GM18502 (cell line): ENCODE measurements around the gene MOB2.

Experiments used
- ATAC-seq: cut with Tn5 transposase; IDR thresholded peaks from one replicate; pipeline ENCODE4 v1.9.1; 2021; ENCODE audit warnings: mild to moderate bottlenecking; ENCODE audit not compliant: unreplicated experiment, poor library complexity

MOB2 gene

GRCh38 chr11:1486054-1486825, at the start of gene MOB2:
Gene MOB2, minus strand, starts transcription at chr11:1486779. Its CDS starts 223 bp downstream, at chr11:1486556.
- ATAC-seq: no peak

- ATAC-seq: no peak
These were observed 48.1 kb upstream of the MOB2 start for GRCh38 chr11:1534682-1535081.

- no peak for ATAC-seq
These were observed 47.6 kb upstream of the MOB2 start for GRCh38 chr11:1534171-1534570.

GRCh38 chr11:1533342-1533725, 46.8 kb upstream of the MOB2 start:
- ATAC-seq: no peak

- no peak for ATAC-seq
These were observed 46.2 kb upstream of the MOB2 start for GRCh38 chr11:1532606-1533341.

GRCh38 chr11:1532014-1532586, 45.5 kb upstream of the MOB2 start:
- no peak for ATAC-seq

GRCh38 chr11:1531449-1532013, 45.0 kb upstream of the MOB2 start:
- ATAC-seq: no peak

GRCh38 chr11:1530686-1531448, 44.3 kb upstream of the MOB2 start:
- no peak for ATAC-seq

- ATAC-seq: no peak
These were observed 43.2 kb upstream of the MOB2 start for GRCh38 chr11:1529774-1530173.

GRCh38 chr11:1529286-1529685, 42.7 kb upstream of the MOB2 start:
- ATAC-seq: no peak

- ATAC-seq: no peak
These were observed 42.1 kb upstream of the MOB2 start for GRCh38 chr11:1528710-1529109.

- no peak for ATAC-seq
These were observed 40.2 kb upstream of the MOB2 start for GRCh38 chr11:1526785-1527184.

GRCh38 chr11:1523779-1524178, 37.2 kb upstream of the MOB2 start:
- no peak for ATAC-seq

- no peak for ATAC-seq
These were observed 36.5 kb upstream of the MOB2 start for GRCh38 chr11:1523077-1523476.

GRCh38 chr11:1522081-1522424, 35.5 kb upstream of the MOB2 start:
- ATAC-seq: peak; percentile 53

GRCh38 chr11:1521382-1522080, 35.0 kb upstream of the MOB2 start:
- ATAC-seq: peak; percentile 91

GRCh38 chr11:1520663-1521267, 34.2 kb upstream of the MOB2 start:
- ATAC-seq: no peak

GRCh38 chr11:1520209-1520662, 33.7 kb upstream of the MOB2 start:
- ATAC-seq: no peak
